Activated CD8-positive, alpha-beta memory T cell treated with anti-CD3 and anti-CD28 coated beads for 36 hours (primary cell): ENCODE data around the gene KRTAP5-11. TPM values are rescaled to one million over a fixed set of nuclear protein-coding genes. Genes with fewer than 3 reads are reported as not detected.
"Not testable (repeated sequence)": the region's sequence is repeated elsewhere in the genome, so short reads cannot be mapped to it uniquely, and the experiment has no call there.

Source experiments
- CTCF ChIA-PET: fragments of 350-600 bp; sonication (Branson Sonifier 250); formaldehyde crosslinking; loops from one replicate; lab custom pipeline; 2021; ENCODE audit warnings: antibody characterized with exemption; lab: Charles Lee
- POLR2A ChIA-PET: fragments of 350-600 bp; sonication (Branson Sonifier 250); formaldehyde crosslinking; loops from one replicate; lab custom pipeline; 2021; ENCODE audit warnings: antibody characterized with exemption; lab: Charles Lee
- total RNA-seq, 2 experiments: library from RNA; stranded (reverse); gene quantifications; one replicate each; pipeline ENCODE4 v1.2.3, GENCODE V29; 2021

Gene KRTAP5-11, protein sequence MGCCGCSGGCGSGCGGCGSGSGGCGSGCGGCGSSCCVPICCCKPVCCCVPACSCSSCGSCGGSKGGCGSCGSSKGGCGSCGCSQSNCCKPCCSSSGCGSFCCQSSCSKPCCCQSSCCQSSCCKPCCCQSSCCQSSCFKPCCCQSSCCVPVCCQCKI
- total RNA-seq, result not detected

DNA sequence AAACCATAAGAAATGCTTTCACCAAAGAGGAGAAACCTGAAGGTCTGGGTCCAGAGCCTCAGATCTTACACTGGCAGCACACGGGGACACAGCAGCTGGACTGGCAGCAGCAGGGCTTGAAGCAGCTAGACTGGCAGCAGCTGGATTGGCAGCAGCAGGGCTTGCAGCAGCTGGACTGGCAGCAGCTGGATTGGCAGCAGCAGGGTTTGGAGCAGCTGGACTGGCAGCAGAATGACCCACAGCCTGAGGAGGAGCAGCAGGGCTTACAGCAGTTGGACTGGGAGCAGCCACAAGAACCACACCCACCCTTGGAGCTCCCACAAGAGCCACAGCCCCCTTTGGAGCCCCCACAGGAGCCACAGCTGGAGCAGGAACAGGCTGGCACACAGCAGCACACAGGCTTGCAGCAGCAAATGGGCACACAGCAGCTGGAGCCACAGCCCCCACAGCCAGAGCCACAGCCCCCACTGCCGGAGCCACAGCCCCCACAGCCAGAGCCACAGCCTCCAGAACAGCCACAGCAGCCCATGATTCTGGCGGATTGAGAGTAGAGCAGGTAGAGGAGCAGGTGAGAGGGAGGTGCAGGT lies at the start of gene KRTAP5-11:
Gene KRTAP5-11, minus strand, starts transcription at position 567 of the 587 bp plus-strand sequence. Its CDS starts 38 bp downstream, at position 529.
- POLR2A ChIA-PET, result no interaction called here
- CTCF ChIA-PET, result no interaction called here

DNA sequence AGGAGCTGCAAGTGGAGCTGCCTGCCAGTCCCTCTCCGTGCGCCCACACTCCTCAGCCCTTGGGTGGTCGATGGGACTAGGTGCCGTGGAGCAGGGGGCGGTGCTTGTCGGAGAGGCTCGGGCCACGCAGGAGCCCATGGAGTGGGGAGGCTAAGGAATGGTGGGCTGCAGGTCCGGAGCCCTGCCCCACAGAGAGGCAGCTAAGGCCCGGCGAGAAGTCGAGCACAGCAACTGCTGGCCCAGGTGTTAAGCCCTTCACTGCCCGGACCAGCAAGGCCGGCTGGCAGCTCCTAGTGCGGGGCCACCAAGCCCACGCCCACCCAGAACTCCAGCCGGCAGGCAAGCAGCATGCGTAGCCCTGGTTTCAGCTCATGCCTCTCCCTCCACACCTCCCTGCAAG lies 48.9 kb upstream of the KRTAP5-11 start:
- CTCF ChIA-PET, POLR2A ChIA-PET: not testable (repeated sequence)

DNA sequence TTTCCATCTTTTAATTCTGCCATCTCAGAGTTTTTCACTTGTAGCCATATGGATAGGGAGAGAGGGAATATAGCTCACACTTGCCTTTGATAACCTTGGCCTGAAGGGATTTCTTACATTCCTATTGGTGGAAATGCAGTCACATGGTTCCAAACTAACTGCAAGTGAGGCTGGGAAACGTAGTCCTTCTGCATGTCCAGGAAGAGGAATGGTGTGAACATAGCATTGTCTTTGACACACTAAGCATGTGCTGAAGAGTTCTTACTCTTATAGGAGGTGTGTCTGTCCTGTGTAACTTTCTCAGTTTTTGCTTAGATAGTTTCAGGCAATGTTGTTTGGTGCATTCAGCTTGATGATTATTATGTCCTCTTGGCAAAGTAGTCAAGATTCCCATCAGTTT lies 47.4 kb upstream of the KRTAP5-11 start:
- POLR2A ChIA-PET, result not testable (repeated sequence)

GRCh38 chr11:71628943-71629342 lies 46.3 kb upstream of the KRTAP5-11 start:
- POLR2A ChIA-PET, CTCF ChIA-PET: not testable (repeated sequence)

More for the DNA sequence above, 47.4 kb upstream of the KRTAP5-11 start:
- CTCF ChIA-PET, result not testable (repeated sequence)

GRCh38 chr11:71623226-71623625 lies 40.6 kb upstream of the KRTAP5-11 start:
- POLR2A ChIA-PET, CTCF ChIA-PET: not testable (repeated sequence)

DNA sequence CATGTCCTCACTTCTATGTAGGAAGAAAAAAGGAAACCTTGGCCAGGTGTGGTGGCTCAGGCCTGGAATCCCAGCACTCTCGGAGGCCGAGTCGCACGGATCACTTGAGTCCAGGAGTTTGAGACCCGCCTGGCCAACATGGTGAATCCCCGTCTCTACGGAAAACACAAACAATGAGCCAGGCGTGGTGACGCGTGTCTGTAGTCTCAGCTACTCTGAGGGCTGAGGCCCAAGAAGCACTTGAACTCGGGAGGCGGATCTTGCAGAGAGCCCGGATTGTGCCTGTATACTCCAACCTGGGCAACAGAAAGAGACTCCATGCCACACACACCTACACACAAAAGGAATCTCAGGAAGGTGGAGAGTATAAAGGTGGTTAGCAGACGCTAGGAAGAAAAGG lies 39.9 kb upstream of the KRTAP5-11 start:
- CTCF ChIA-PET, POLR2A ChIA-PET: not testable (repeated sequence)

DNA sequence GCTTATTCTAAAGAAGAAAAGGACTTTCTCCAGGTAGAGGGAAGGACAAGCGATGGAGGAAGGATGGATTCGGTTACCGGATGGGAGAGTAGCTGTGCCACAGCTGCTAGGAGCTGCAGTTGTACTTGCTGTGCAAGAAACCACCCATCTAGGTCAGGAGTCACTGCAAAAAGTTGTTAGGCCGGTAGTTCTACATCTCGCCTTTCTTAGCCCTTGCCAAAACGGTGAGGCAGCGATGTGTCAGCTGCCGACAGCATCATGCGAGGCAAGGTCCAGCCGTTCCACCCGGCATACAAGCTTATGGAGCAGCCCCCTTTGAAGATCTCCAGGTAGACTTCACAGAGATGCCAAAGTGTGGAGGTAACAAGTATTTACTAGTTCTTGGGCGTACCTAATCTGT lies 32.3 kb upstream of the KRTAP5-11 start:
- POLR2A ChIA-PET, CTCF ChIA-PET: not testable (repeated sequence)

DNA sequence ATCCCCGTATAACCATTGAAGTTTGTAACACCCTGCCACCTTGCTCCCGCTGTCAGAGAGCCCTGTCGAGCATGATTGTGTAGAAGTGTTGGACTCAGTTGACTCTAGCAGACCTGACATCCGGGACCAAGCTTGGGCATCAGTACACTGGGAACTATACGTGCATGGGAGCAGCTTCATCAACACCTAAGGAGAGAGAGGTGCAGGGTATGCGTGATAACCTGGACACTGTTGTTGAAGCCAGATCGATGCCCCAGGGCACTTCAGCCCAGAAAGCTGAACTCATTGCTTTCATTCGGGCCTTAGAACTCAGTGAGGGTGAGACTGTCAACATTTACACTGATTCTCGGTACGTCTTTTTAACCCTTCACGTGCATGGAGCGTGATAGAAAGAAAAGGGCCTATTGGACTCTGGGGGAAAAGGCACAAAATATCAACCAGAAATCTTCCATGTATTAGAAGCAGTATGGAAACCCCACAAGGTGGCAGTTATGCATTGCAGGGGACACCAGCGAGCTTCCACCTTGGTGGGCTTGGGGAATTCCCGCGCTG lies 31.8 kb upstream of the KRTAP5-11 start:
- POLR2A ChIA-PET, CTCF ChIA-PET: not testable (repeated sequence)

- POLR2A ChIA-PET, result not testable (repeated sequence)
These were observed 31.3 kb upstream of the KRTAP5-11 start for GRCh38 chr11:71613931-71614330.

GRCh38 chr11:71611218-71611910 lies 28.7 kb upstream of the KRTAP5-11 start:
- POLR2A ChIA-PET, CTCF ChIA-PET: not testable (repeated sequence)

More at GRCh38 chr11:71613931-71614330, 31.3 kb upstream of the KRTAP5-11 start:
- CTCF ChIA-PET, result interaction anchor here (0.6 kb wide), 1 partner anchor 1829 kb away, joined by 3 read pairs; no protein-coding TSS in a partner anchor

- POLR2A ChIA-PET, CTCF ChIA-PET: not testable (repeated sequence)
These were observed 25.6 kb upstream of the KRTAP5-11 start for GRCh38 chr11:71608272-71608671.

DNA sequence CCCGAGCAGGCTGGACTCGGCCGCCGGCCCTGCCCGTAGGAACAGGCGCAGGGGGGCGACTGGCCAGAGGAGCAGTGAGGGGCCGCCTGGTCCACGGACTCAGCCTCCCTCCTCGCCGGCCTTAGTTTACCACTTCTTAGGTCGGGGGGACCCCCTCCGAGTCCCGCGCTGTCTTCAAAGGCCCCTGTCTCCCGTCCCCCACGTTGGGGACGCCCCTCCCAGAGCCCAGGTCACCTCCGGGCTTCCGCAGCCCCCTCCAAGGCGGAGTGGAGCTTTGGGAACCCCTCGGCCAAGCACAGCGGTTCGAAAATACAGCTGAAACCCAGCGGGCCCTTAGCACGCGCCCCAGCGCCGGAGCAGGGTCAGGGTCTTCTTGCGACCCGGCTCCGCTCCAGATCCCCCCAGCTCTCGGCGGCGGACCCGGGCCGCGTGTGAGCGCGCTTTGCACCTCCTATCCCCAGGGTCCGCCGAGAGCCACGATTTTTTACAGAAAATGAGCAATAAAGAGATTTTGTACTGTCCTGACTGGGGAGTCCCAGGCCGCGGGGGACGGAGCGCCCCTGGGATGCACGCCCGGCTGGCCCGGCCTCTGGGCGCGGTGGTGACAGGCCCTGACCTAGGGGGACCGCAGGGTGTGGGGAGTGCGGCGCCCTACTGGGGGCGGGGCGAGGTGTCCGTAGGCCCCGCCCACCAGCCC lies 25.0 kb upstream of the KRTAP5-11 start:
- POLR2A ChIA-PET, result not testable (repeated sequence)

GRCh38 chr11:71606853-71607519 lies 24.3 kb upstream of the KRTAP5-11 start:
- CTCF ChIA-PET, result interaction anchor here (0.6 kb wide), 1 partner anchor 100 kb away, joined by 3 read pairs; no protein-coding TSS in a partner anchor

More for the DNA sequence above, 25.0 kb upstream of the KRTAP5-11 start:
- CTCF ChIA-PET, result interaction anchor here (0.6 kb wide), 1 partner anchor 99 kb away, joined by 3 read pairs; no protein-coding TSS in a partner anchor

DNA sequence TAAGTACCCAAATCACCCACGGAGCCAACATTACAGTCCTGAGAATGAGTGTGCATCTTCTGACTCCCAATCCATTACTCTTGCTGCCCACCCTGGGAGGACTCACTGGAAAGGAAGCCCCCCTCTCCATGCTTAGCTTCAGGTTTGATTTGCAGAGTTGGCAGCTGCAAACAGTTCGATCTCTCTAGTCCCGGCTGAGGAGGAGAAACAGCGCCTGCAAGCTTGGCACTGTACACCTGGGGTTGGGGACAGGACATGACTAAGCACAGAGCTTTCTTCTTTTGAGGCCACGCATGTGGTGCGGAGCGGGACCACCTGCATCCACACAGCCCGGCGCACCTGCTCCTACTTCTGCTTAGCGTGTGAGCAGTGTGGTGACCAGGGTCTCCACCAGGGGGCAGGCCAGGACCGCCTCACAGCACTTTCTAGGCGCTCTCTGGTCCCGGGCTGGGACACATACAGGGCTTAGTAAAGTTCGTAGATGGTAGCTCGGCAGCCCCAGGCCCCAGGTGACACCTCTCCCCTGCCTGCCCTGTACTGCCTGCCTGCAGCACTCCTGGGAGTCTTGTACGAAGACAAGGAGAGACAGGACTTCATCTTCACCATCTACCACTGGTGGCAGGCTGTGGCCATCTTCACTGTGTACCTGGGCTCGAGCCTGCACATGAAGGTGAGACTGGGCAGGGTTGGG lies 22.3 kb upstream of the KRTAP5-11 start:
- POLR2A ChIA-PET, CTCF ChIA-PET: not testable (repeated sequence)

More at GRCh38 chr11:71606853-71607519, 24.3 kb upstream of the KRTAP5-11 start:
- POLR2A ChIA-PET, result not testable (repeated sequence)

DNA sequence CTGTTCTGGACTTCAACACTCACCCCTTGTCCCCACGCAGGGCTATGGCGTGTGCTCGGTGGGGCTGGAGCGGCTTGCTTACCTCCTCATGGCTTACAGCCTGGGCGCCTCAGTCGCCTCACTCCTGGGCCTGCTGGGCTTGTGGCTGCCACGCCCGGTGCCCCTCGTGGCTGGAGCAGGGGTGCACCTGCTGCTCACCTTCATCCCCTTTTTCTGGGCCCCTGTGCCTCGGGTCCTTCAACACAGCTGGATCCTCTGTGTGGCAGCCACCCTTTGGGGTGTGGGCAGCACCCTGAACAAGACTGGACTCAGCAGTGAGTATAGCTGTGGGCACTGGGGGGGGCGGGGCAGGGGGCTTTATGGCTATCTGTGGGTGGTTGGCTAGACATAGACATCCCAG lies 20.5 kb upstream of the KRTAP5-11 start:
- CTCF ChIA-PET, result not testable (repeated sequence)

GRCh38 chr11:71589546-71589920 lies 6.9 kb upstream of the KRTAP5-11 start:
- CTCF ChIA-PET, POLR2A ChIA-PET: not testable (repeated sequence)

More for the DNA sequence above, 20.5 kb upstream of the KRTAP5-11 start:
- POLR2A ChIA-PET, result not testable (repeated sequence)

DNA sequence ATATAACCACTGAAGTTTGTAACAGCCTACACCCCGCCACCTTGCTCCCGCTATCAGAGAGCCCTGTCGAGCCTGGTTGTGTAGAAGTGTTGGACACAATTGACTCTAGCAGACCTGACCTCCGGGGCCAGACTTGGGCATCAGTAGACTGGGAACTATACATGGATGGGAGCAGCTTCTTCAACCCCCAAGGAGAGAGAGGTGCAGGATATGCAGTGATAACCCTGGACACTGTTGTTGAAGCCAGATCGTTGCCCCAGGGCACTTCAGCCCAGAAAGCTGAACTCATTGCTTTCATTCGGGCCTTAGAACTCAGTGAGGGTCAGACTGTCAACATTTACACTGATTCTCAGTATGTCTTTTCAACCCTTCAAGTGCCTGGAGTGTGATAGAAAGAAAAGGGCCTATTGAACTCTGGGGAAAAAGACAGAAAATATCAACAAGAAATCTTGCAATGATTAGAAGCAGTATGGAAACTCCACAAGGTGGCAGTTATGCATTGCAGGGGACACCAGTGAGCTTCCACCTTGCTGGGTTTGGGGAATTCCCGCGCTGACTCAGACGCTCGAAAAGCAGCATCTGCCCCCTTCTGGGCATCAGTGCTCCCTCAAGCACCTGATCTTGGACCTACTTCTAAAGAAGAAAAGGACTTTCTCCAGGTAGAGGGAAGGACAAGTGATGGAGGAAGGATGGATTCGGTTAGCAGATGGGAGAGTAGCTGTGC lies 6.3 kb upstream of the KRTAP5-11 start:
- CTCF ChIA-PET, POLR2A ChIA-PET: not testable (repeated sequence)

DNA sequence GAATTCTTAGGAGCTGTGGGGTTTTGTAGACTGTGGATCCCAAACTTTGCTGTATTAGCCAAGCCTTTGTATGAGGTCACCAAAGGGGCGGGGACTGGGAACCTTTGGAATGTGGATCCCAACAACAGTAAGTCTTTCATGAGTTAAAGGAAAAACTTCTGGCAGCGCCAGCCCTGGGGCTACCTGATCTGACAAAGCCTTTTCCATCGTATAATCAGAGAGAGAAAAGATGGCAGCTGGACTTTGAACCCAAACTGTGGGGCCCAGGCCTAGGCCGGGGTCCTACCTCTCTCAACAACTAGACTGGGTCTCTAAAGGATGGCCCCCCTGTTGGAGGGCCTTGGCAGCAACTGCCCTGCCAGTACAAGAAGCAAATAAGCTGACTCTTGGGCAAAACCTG lies 5.6 kb upstream of the KRTAP5-11 start:
- CTCF ChIA-PET, POLR2A ChIA-PET: not testable (repeated sequence)
